Cardiac fibroblast (primary cell): ENCODE data around the gene SLC12A6.

Experiments
- DNase-seq, 2 donors: peaks; one replicate each; pipeline versions ENCODE4 v3.0.0 to v3.0.0-alpha.2; 2010; ENCODE audit warnings: low read depth in 2 of 2
- H3K4me3 ChIP-seq, 2 donors: replicated peaks in 1 of 2; 1 replicate in 1 of 2; 2 replicates in 1 of 2; pipeline ENCODE4 v1.5.1; 2011; ENCODE audit warnings: low read depth in 2 of 2, low read length in 2 of 2, mild to moderate bottlenecking in 2 of 2, moderate library complexity in 1 of 2
- TF ChIP-seq, protein P1 (sequence below): IDR thresholded peaks from one replicate; pipeline ENCODE4 v1.5.1; 2011; ENCODE audit warnings: low read depth, mild to moderate bottlenecking, low read length, inconsistent platforms

Gene SLC12A6

DNA sequence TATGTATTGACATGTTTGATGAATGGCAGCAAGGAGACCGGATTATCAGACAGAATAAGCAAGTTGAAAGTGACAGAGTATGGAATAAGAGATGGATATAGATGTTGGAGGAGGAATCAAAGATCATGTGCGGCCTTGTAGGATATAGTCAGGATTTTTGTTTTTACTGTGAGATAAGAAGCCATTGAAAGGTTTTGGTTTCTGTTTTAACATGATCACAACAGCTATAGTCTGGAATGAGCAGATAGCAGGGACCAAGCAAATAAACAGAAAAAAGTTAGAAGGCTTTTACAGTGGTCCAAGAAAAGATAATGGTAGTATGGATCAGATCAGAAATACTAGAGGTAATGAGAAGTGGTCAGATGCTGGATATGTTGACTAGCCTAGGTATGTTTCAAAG is 52.6 kb downstream of the SLC12A6 start:
- no peak for DNase-seq
- H3K4me3 ChIP-seq, result no peak overlapping the region
- TF ChIP-seq, protein P1, sequence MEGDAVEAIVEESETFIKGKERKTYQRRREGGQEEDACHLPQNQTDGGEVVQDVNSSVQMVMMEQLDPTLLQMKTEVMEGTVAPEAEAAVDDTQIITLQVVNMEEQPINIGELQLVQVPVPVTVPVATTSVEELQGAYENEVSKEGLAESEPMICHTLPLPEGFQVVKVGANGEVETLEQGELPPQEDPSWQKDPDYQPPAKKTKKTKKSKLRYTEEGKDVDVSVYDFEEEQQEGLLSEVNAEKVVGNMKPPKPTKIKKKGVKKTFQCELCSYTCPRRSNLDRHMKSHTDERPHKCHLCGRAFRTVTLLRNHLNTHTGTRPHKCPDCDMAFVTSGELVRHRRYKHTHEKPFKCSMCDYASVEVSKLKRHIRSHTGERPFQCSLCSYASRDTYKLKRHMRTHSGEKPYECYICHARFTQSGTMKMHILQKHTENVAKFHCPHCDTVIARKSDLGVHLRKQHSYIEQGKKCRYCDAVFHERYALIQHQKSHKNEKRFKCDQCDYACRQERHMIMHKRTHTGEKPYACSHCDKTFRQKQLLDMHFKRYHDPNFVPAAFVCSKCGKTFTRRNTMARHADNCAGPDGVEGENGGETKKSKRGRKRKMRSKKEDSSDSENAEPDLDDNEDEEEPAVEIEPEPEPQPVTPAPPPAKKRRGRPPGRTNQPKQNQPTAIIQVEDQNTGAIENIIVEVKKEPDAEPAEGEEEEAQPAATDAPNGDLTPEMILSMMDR, result no peak

DNA sequence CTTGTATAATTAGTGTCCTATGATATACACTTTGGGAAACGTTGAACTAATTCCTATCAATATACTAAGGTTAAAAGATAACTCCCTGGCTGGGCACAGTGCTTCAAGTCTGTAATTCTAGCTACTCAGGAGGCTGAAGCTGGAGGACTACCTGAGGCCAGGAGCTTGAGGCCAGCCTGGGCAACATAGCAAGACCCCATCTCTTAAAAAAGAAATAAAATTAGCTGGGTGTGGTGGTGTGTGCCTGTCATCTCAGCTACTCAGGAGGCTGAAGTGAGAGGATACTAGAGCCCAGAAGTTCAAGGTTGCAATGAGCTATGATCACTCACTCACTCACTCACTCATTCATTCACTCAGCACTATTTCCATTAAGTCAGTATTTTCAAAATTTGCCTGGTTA is 55.2 kb downstream of the SLC12A6 start:
- TF ChIP-seq, protein P1, result no peak
- H3K4me3 ChIP-seq, result no peak overlapping the region
- no peak for DNase-seq

GRCh38 chr15:34280193-34280592 is 57.4 kb downstream of the SLC12A6 start:
- TF ChIP-seq, protein P1, result no peak
- no peak for DNase-seq
- H3K4me3 ChIP-seq, result no peak overlapping the region

- DNase-seq, result peak in 1 of 2 donors; percentile 52
- TF ChIP-seq, protein P1, result no peak
- no peak overlapping the region for H3K4me3 ChIP-seq
Measured at GRCh38 chr15:34279368-34279767, 58.2 kb downstream of the SLC12A6 start.

GRCh38 chr15:34275721-34276120 is 61.9 kb downstream of the SLC12A6 start:
- H3K4me3 ChIP-seq, result no peak overlapping the region
- peak in 1 of 2 donors; percentile 17 for DNase-seq
- TF ChIP-seq, protein P1, result no peak

DNA sequence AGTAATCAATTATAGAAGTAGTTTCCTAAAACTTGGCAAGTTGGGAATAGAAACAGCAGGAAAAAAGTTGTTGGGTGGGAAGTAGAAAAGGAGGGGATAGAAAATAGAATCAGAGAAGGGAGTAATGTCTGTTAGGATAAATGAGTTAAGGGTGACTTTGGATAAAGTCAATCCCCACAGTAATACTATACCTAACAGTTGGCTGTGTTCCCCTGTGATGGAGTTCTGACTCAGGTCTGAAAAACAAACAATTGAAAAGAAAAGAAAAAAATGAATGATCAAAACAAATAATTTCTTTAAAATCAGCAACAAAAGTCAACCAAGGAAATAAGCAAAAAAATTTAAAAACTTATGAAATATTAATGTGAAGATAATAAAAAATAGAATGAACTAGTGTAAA is 62.4 kb downstream of the SLC12A6 start:
- DNase-seq, result peak in 1 of 2 donors; percentile 45

DNA sequence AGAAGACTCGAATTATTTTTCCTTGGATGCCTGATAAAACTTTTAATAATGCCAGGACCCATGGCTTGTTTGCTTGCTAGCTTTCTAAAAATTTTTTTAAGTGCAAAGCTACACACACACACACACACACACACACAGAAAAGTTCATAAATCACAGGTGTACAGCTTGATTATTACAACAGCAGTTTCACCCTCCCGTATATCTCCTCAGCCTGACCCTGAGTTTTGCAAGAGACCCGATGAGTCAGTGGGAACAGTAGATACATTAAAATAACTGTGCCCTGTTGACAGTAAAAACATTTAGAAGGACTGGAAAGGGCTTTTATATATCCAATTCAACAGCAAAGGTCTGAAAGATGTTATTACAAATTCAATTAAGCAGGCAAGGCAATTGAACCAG is 66.1 kb downstream of the SLC12A6 start:
- H3K4me3 ChIP-seq, result no peak overlapping the region
- peak; percentile 63 to 78 for DNase-seq
- TF ChIP-seq, protein P1, result no peak

More for the DNA sequence above, 62.4 kb downstream of the SLC12A6 start:
- no peak overlapping the region for H3K4me3 ChIP-seq
- TF ChIP-seq, protein P1, result no peak
